ENCODE data around the gene VWA2. TPM values are rescaled to one million over a fixed set of nuclear protein-coding genes. Genes with fewer than 3 reads are reported as not detected.

The VWA2 gene
- total and polyA plus RNA-seq, 12 donors, result 0.01 to 0.09 TPM; not detected in 10

DNA sequence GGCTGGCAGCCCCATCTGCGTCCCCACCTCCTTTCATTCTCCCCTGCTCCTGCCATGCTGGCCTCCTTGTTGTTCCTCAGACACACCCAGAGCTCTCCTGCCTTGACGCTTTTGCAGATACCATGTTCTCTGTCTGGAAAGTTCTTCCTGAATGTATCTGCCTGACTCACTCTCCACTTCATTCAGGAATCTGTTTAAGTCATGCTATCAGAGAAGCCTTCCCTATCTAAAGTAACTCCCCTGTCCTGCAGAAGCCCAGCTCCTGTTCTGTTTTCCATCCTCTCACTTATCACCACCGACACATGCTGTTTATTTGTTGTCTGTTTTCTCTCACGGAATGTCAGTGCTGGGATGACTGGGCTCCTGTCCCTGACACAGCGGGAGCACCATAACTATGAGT, 83.3 kb downstream of the VWA2 start:
- no peak for DNase-seq
- Histone ChIP-seq H3K36me3 (peaks cover 0 to 9% (median 0%) of the 10 kb centered on the region in 9 donors), H3K27ac (peak overlapping the region in 3 of 10 donors; percentile 25 to 66 (median 46)), H3K9me3 (no peaks in the 10 kb centered on the region), H3K4me1 (peaks cover 0 to 31% (median 0%) of the 10 kb centered on the region in 9 donors), H3K27me3 (no peaks in the 10 kb centered on the region), H3K4me3 (no peak overlapping the region)
- TF ChIP-seq, protein P1, sequence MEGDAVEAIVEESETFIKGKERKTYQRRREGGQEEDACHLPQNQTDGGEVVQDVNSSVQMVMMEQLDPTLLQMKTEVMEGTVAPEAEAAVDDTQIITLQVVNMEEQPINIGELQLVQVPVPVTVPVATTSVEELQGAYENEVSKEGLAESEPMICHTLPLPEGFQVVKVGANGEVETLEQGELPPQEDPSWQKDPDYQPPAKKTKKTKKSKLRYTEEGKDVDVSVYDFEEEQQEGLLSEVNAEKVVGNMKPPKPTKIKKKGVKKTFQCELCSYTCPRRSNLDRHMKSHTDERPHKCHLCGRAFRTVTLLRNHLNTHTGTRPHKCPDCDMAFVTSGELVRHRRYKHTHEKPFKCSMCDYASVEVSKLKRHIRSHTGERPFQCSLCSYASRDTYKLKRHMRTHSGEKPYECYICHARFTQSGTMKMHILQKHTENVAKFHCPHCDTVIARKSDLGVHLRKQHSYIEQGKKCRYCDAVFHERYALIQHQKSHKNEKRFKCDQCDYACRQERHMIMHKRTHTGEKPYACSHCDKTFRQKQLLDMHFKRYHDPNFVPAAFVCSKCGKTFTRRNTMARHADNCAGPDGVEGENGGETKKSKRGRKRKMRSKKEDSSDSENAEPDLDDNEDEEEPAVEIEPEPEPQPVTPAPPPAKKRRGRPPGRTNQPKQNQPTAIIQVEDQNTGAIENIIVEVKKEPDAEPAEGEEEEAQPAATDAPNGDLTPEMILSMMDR (IDR thresholded peaks at IDR 0.05), result no peak
- ATAC-seq, result peak; percentile 45 to 86 (median 81)
- 35 to 57% methylated on average over 5 of the region's 5 CpGs for WGBS, 2 donors
- intact Hi-C loops (cut with DNase I), result no loop called here

DNA sequence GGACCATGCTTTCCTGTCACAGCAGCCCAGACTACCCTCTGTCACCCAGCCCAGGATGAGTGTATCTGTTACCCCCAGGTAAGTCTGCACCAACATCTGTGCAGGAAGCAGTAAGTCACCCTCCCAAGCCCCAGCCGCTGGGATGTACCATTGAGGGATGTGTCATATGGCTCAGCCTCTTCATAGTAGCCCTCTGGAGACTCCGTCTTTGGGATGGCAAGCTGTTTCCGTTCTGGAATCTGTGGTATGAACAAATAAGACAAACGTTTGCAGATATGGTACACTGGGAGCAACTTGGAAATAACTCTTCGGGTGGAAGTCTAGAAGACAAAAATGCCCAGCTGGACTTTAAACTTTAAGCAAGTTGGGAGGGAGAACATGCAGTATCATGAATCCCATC, 84.0 kb downstream of the VWA2 start:
- peaks cover 0 to 9% (median 0%) of the 10 kb centered on the region in 9 donors for H3K36me3 ChIP-seq
- H3K4me1 ChIP-seq, result peaks cover 0 to 38% (median 4%) of the 10 kb centered on the region in 9 donors
- H3K27ac ChIP-seq, result peak overlapping the region in 1 of 10 donors; percentile 66
- ATAC-seq (no peak), DNase-seq (no peak)
- TF ChIP-seq, protein P1 (IDR thresholded peaks at IDR 0.05), result no peak
- H3K9me3 ChIP-seq, result no peaks in the 10 kb centered on the region
- no peaks in the 10 kb centered on the region for H3K27me3 ChIP-seq
- WGBS, 2 donors, result 48 to 58% methylated on average over 5 of the region's 5 CpGs
- intact Hi-C loops (cut with DNase I), result no loop called here
- H3K4me3 ChIP-seq, result no peak overlapping the region

DNA sequence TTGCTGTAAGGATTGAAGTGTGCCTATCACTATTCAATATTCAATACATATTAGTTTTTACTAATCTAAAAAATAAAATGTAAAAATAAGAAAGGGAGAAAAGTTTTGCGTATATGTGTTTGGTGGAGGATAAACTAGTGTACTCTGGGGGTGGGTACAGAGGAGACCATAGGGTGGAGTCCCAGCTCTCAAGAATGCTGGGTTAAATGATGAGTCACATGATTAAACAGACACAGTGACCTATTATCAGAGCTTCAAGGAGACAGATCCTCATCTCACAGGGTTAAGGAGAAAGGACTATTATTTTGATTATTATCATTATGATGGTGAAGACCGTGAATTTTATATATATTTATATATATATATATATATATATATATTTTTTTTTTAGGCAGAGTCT, 87.7 kb downstream of the VWA2 start:
- intact Hi-C loops (cut with DNase I), result no loop called here
- 89 to 91% methylated on average over 2 of the region's 2 CpGs for WGBS, 2 donors
- Histone ChIP-seq H3K4me1 (peaks cover 12 to 45% (median 17%) of the 10 kb centered on the region in 9 donors), H3K36me3 (peaks cover 0 to 12% (median 0%) of the 10 kb centered on the region in 9 donors), H3K9me3 (no peaks in the 10 kb centered on the region), H3K27ac (no peak overlapping the region), H3K4me3 (no peak overlapping the region), H3K27me3 (no peaks in the 10 kb centered on the region)
- DNase-seq, result no peak
- ATAC-seq, result no peak
- TF ChIP-seq, protein P1 (IDR thresholded peaks at IDR 0.05), result no peak

DNA sequence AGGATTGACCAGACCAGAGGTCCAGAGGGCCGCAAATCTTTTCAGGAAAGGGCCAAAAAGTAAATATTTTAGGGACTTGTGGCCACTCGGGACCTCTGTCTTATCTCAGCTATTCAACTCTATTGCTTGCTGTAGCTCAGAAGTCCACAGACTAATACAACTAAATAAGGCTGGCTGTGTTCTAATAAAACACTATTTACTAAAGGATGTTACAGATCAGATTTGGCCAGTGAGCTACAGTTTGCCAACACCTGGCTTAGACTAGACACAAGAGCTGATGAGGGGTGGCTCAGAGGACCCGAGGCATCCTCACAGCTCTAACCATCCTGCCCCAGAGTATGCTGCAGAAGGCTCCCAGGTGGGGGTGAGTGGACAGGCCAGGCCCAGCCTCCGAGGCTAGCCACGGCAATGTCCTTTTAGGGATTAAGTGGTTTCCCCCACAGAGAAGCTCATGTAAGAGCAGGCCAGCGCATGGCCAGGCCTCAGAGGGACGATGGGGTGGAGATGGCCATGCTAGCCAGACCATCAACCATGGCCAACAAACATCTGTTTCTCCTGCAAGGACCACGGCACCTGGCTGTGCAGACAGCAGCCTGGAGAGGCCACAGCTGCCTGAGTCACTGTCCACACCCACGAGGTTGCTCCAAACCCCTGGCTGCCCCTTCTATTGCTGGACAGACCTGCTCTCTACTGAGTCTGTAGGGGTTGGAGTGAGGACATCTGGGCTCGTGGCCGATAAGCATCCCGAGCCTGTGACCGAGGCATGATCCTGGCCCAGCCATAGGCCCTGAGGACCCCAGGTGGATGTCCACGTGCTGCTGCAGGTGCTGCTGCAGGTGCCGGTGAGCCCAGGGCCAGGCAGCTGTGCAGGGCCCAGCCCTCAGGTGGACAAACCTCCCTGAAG, 88.7 kb downstream of the VWA2 start:
- WGBS, 2 donors, result 75 to 76% methylated on average over 15 of the region's 15 CpGs
- DNase-seq, result peak; percentile 28 to 40

More for the DNA sequence above, 88.7 kb downstream of the VWA2 start:
- Histone ChIP-seq H3K36me3 (peaks cover 0 to 5% (median 0%) of the 10 kb centered on the region in 9 donors), H3K27ac (peak overlapping the region in 4 of 10 donors; percentile 7 to 71 (median 56)), H3K4me1 (peaks cover 17 to 45% (median 26%) of the 10 kb centered on the region in 9 donors), H3K9me3 (no peaks in the 10 kb centered on the region), H3K4me3 (no peak overlapping the region), H3K27me3 (no peaks in the 10 kb centered on the region)
- TF ChIP-seq, protein P1 (IDR thresholded peaks at IDR 0.05), result no peak
- ATAC-seq, result peak; percentile 11 to 63 (median 55)
- intact Hi-C loops (cut with DNase I), result no loop called here
